CD8-positive, alpha-beta memory T cell (primary cell): ENCODE data around the gene LPAR5. TPM values are rescaled to one million over a fixed set of nuclear protein-coding genes. Genes with fewer than 3 reads are reported as not detected.
A peak's percentile ranks its signal among the peaks of the same experiment; 100 is the strongest.

ENCODE experiments used
- CTCF ChIA-PET: fragments of 350-600 bp; sonication (Branson Sonifier 250); formaldehyde crosslinking; loops from one replicate; lab custom pipeline; 2021; ENCODE audit warnings: antibody characterized with exemption; lab: Charles Lee
- POLR2A ChIA-PET: fragments of 350-600 bp; sonication (Branson Sonifier 250); formaldehyde crosslinking; loops from one replicate; lab custom pipeline; 2021; ENCODE audit warnings: antibody characterized with exemption; lab: Charles Lee
- DNase-seq, 5 donors: peaks; one replicate each; pipeline versions ENCODE4 v3.0.0 to v3.0.0-alpha.2; 2020 to 2022; ENCODE audit warnings: mixed read lengths in 1 of 5
- H3K27ac ChIP-seq: one replicate; pipeline ENCODE4 v1.7.0; 2013; ENCODE audit warnings: low read depth, mild to moderate bottlenecking, low read length, moderate library complexity
- H3K27me3 ChIP-seq: 2 replicates; pipeline ENCODE4 v1.7.0; 2013; ENCODE audit warnings: low read length, mild to moderate bottlenecking; ENCODE audit not compliant: insufficient read depth, poor library complexity, severe bottlenecking
- H3K36me3 ChIP-seq: 2 replicates; pipeline ENCODE4 v1.7.0; 2013; ENCODE audit warnings: mild to moderate bottlenecking, low read length, moderate library complexity; ENCODE audit not compliant: insufficient read depth
- H3K4me1 ChIP-seq: 2 replicates; pipeline ENCODE4 v1.7.0; 2013; ENCODE audit warnings: mild to moderate bottlenecking, low read length, moderate library complexity; ENCODE audit not compliant: insufficient read depth
- H3K4me3 ChIP-seq: 2 replicates; pipeline ENCODE4 v1.7.0; 2013; ENCODE audit warnings: mild to moderate bottlenecking, low read length
- H3K9me3 ChIP-seq: 2 replicates; pipeline ENCODE4 v1.7.0; 2013; ENCODE audit warnings: mild to moderate bottlenecking, low read length
- H3K27ac Mint-ChIP-seq, 8 donors: one replicate each; pipeline ENCODE4 v1.8.0; 2020 to 2021; ENCODE audit warnings: mixed read lengths in 8 of 8, mild to moderate bottlenecking in 6 of 8, inconsistent platforms in 3 of 8, moderate library complexity in 3 of 8
- H3K27me3 Mint-ChIP-seq, 2 donors: one replicate each; pipeline ENCODE4 v1.8.0; 2020 to 2021; ENCODE audit warnings: mixed read lengths in 2 of 2, mild to moderate bottlenecking in 1 of 2, moderate library complexity in 1 of 2
- H3K36me3 Mint-ChIP-seq, 3 donors: one replicate each; pipeline ENCODE4 v1.8.0; 2020 to 2021; ENCODE audit warnings: mixed read lengths in 3 of 3, inconsistent platforms in 1 of 3, mild to moderate bottlenecking in 1 of 3
- H3K4me1 Mint-ChIP-seq, 3 donors: one replicate each; pipeline ENCODE4 v1.8.0; 2020 to 2021; ENCODE audit warnings: mixed read lengths in 3 of 3, inconsistent platforms in 1 of 3, mild to moderate bottlenecking in 1 of 3
- H3K4me3 Mint-ChIP-seq, 7 donors: one replicate each; pipeline ENCODE4 v1.8.0; 2020 to 2021; ENCODE audit warnings: mixed read lengths in 7 of 7, mild to moderate bottlenecking in 6 of 7, moderate library complexity in 4 of 7, inconsistent platforms in 2 of 7
- H3K9me3 Mint-ChIP-seq, 5 donors: one replicate each; pipeline ENCODE4 v1.8.0; 2020 to 2022; ENCODE audit warnings: mixed read lengths in 5 of 5, mild to moderate bottlenecking in 3 of 5, moderate library complexity in 2 of 5, inconsistent platforms in 1 of 5
- polyA plus RNA-seq: library from polyadenylated mRNA; unstranded; fragments of 300-500 nt; fragmentation: Illumina TruSeq; gene quantifications from one replicate; pipeline ENCODE4 v1.2.3, GENCODE V29; 2021
- total RNA-seq, 2 experiments: library from RNA; stranded (reverse); gene quantifications; one replicate each; pipeline ENCODE4 v1.2.3, GENCODE V29; 2021

LPAR5 gene
- total and polyA plus RNA-seq, 3 experiments from 2014 or later = 10.6 to 26.5 (median 11.4) TPM

DNA sequence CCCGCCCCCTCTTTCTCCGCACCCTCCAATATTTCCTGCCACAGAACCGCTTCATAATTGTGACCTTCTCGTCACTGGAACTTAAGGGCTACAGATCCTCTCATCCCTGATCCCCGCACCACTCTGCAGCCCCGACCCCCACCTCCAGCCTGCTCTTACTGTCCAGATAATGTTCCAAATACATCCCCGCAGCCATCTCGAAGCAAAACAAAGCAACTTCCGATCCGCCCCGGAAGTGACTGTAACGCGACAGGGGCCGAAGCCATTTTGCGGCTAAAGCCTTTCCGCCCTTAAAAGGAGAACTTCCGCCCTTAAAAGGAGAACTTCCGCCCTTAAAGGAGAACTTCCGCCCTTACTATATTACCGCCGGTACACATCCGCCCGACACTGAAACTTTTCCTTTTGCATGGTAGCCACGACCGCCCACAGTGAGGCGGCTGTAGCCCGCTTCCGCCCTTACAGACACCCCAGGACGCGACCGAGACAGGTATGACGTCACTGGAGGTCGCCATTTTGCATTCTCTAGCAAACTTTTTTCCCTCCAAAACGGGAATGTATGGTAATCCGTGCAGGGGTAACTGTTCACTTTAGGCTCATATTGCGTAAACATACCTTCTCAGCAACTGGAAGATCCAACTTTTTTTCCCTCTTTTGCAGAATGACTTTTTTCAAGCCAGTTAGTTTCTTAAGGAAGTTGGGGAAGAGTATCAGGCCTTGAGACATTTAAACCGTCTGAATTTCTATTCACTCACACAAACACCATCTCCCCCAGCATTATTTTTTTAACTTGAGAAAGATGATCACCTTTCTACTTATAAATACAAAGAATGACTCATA is 27.4 kb upstream of the LPAR5 start, which contains the start of gene ING4:
TSS of gene ING4 (minus strand) at position 214 of the 837 bp plus-strand sequence. CDS start at position 196, 18 bp downstream.
- peak within 1 kb of the TSS; percentile 88 to 99 (median 98) for H3K27ac Mint-ChIP-seq
- H3K27me3 ChIP-seq = no peaks in the 10 kb centered on the region
- peaks cover 12% of the 10 kb centered on the region for H3K36me3 ChIP-seq
- no peaks in the 10 kb centered on the region for H3K9me3 ChIP-seq
- peak; percentile 91 to 99 (median 97) for DNase-seq
- ChIA-PET POLR2A (interaction anchor here (1.1 kb wide), 1 partner anchor 26 kb away, joined by 16 read pairs; the partner anchor contains the start of gene ZNF384), CTCF (interaction anchor here (1.1 to 1.8 kb wide), 2 partner anchors 26 to 43 kb away, joined by 3 to 8 read pairs; partner anchors contain the start of gene ZNF384)
- peak within 1 kb of the TSS; percentile 83 for H3K27ac ChIP-seq
- peaks cover 4 to 36% (median 16%) of the 10 kb centered on the region in 3 donors for H3K36me3 Mint-ChIP-seq
- no peaks in the 10 kb centered on the region for H3K27me3 Mint-ChIP-seq
- H3K4me1 ChIP-seq = peaks cover 20% of the 10 kb centered on the region
- peaks cover 27 to 42% (median 34%) of the 10 kb centered on the region in 3 donors for H3K4me1 Mint-ChIP-seq
- H3K4me3 Mint-ChIP-seq = peak within 1 kb of the TSS; percentile 90 to 98 (median 95)
- H3K4me3 ChIP-seq = peak within 1 kb of the TSS; percentile 76
- H3K9me3 Mint-ChIP-seq = no peaks in the 10 kb centered on the region

DNA sequence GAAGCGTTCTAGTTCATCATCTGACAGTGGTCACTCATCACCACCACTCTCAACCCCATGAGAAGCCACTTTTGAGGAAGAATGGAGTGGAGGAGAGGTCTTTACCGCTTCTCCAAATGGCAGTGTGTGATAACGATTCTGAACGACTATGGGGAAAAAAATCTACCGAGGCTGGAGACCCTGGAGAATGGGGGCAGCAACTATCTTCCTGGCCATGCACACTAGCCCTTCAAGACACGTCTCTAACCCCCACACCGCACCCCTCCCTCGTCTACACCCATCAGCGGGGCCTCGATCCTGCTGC is 26.8 kb upstream of the LPAR5 start:
- H3K27me3 Mint-ChIP-seq = no peaks in the 10 kb centered on the region
- H3K4me3 ChIP-seq = peak overlapping the region; percentile 76

DNA sequence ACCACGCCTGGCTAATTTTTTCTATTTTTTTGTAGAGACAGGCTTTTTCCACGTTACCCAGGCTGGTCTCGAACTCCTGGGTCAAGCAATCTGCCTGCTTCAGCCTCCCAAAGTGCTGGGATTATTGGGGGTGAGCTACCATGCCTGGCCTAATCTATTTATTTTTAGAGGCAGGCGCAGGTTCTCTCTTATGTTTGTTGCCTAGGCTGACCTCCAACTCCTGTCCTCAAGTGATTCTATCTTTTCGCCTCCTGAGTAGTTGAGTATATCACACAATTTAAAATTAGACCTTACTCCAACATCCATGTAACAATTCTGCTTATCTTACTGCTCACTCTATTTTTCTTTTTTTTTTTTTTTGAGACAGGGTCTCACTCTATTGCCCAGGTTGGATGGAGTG is 18.2 kb upstream of the LPAR5 start:
- Histone ChIP-seq H3K36me3 (peaks cover 47% of the 10 kb centered on the region), H3K4me3 (no peak overlapping the region), H3K27me3 (no peaks in the 10 kb centered on the region), H3K27ac (no peak overlapping the region), H3K4me1 (no peaks in the 10 kb centered on the region), H3K9me3 (no peaks in the 10 kb centered on the region)
- POLR2A ChIA-PET = no interaction called here
- Mint-ChIP-seq H3K27ac (peak overlapping the region in 3 of 8 donors; percentile 60 to 95 (median 73)), H3K4me1 (peaks cover 10 to 14% (median 11%) of the 10 kb centered on the region in 3 donors), H3K9me3 (no peaks in the 10 kb centered on the region), H3K4me3 (no peak overlapping the region), H3K36me3 (peaks cover 5 to 82% (median 18%) of the 10 kb centered on the region in 3 donors), H3K27me3 (no peaks in the 10 kb centered on the region)
- CTCF ChIA-PET = no interaction called here
- DNase-seq = no peak

More for the DNA sequence above, 26.8 kb upstream of the LPAR5 start:
- no peak for DNase-seq
- no peaks in the 10 kb centered on the region for H3K27me3 ChIP-seq
- ChIA-PET CTCF (no interaction called here), POLR2A (no interaction called here)
- peaks cover 8% of the 10 kb centered on the region for H3K36me3 ChIP-seq
- peak overlapping the region; percentile 88 to 99 (median 98) for H3K27ac Mint-ChIP-seq
- H3K27ac ChIP-seq = peak overlapping the region; percentile 83
- H3K4me1 Mint-ChIP-seq = peaks cover 28 to 44% (median 36%) of the 10 kb centered on the region in 3 donors
- no peaks in the 10 kb centered on the region for H3K9me3 ChIP-seq
- H3K4me3 Mint-ChIP-seq = peak overlapping the region; percentile 90 to 98 (median 95)
- peaks cover 20% of the 10 kb centered on the region for H3K4me1 ChIP-seq
- peaks cover 0 to 32% (median 13%) of the 10 kb centered on the region in 3 donors for H3K36me3 Mint-ChIP-seq
- no peaks in the 10 kb centered on the region for H3K9me3 Mint-ChIP-seq

DNA sequence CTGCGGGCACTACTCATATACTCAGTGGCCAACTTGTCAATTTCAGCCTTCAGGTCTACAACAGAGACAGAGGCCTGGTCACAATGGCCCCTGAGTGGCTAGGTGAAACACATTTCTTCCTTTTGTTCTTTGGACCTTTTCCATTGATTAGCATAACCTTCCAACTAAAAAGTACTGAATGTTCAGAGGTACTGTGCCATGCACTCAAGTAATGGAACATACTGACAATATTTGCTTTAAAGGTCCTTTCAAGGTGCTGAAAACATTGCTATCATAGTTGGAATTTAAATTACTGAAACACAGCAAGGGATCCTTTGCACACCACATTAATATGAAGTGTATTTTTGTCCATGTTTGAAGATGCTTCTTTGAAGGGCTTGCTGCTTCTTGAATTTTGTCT is 17.6 kb upstream of the LPAR5 start:
- peaks cover 48% of the 10 kb centered on the region for H3K36me3 ChIP-seq
- no peaks in the 10 kb centered on the region for H3K27me3 ChIP-seq
- Mint-ChIP-seq H3K4me3 (no peak overlapping the region), H3K27me3 (no peaks in the 10 kb centered on the region), H3K36me3 (peaks cover 5 to 77% (median 14%) of the 10 kb centered on the region in 3 donors), H3K27ac (peak overlapping the region in 1 of 8 donors; percentile 33), H3K9me3 (no peaks in the 10 kb centered on the region), H3K4me1 (peaks cover 4 to 8% (median 6%) of the 10 kb centered on the region in 3 donors)
- DNase-seq = no peak
- H3K27ac ChIP-seq = no peak overlapping the region
- ChIA-PET CTCF (no interaction called here), POLR2A (no interaction called here)
- H3K4me1 ChIP-seq = no peaks in the 10 kb centered on the region
- H3K4me3 ChIP-seq = no peak overlapping the region
- H3K9me3 ChIP-seq = no peaks in the 10 kb centered on the region

DNA sequence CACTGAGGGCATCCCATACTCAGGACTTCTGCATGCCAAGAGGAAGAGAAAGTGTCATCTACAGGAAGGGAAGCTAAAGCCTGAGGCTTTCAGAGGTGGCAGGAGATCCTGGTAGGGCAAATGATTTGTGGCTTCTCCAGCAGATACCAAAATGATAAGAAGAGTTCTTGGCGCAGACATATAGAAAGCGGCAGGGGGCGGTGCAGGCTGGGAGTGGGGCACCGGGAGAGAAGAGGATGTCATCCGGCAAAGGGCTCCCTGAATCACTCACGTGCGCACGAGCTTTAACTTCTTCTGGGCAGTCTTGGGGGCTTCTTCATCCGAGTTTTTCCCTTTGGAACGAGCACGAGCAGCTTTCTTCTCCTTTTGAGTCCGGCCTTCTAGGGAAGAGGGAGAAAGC is 16.6 kb upstream of the LPAR5 start:
- CTCF ChIA-PET = interaction anchor here (0.6 kb wide), 1 partner anchor 46 kb away, joined by 3 read pairs; no protein-coding TSS in a partner anchor
- Mint-ChIP-seq H3K4me3 (no peak overlapping the region), H3K9me3 (no peaks in the 10 kb centered on the region), H3K27ac (peak overlapping the region in 4 of 8 donors; percentile 37 to 81 (median 50)), H3K4me1 (peaks cover 0 to 4% (median 3%) of the 10 kb centered on the region in 3 donors), H3K36me3 (peaks cover 5 to 78% (median 12%) of the 10 kb centered on the region in 3 donors), H3K27me3 (no peaks in the 10 kb centered on the region)
- DNase-seq = no peak
- Histone ChIP-seq H3K27me3 (no peaks in the 10 kb centered on the region), H3K36me3 (peaks cover 53% of the 10 kb centered on the region), H3K27ac (no peak overlapping the region), H3K4me3 (no peak overlapping the region), H3K9me3 (no peaks in the 10 kb centered on the region), H3K4me1 (no peaks in the 10 kb centered on the region)
- POLR2A ChIA-PET = no interaction called here

DNA sequence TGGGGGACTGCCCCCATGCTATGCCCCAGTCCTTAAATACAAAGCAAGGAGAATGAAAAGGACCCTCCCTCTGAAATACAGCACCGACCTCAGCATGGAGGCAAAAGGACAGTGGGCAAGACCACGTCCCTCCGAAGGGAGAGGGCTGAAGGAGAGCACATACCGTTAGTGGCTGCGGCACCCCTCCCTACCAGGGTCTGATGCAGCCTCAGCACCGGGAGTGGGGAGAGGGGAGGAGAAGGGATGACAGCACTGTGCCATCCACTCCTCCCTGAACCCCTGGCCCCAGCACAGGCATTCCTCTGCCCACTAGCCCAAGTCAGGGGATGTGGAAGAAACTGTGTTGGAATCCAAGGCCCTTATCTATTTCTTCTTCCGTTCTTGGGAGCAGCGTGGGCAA is 15.1 kb upstream of the LPAR5 start:
- peaks cover 43% of the 10 kb centered on the region for H3K36me3 ChIP-seq
- no peaks in the 10 kb centered on the region for H3K27me3 ChIP-seq
- H3K9me3 Mint-ChIP-seq = no peaks in the 10 kb centered on the region
- H3K36me3 Mint-ChIP-seq = peaks cover 5 to 68% (median 13%) of the 10 kb centered on the region in 3 donors
- peak overlapping the region in 1 of 8 donors; percentile 23 for H3K27ac Mint-ChIP-seq
- H3K4me1 ChIP-seq = no peaks in the 10 kb centered on the region
- H3K9me3 ChIP-seq = no peaks in the 10 kb centered on the region
- no peak overlapping the region for H3K4me3 ChIP-seq
- no peaks in the 10 kb centered on the region for H3K27me3 Mint-ChIP-seq
- POLR2A ChIA-PET = no interaction called here
- no peak for DNase-seq
- no peak overlapping the region for H3K27ac ChIP-seq
- H3K4me3 Mint-ChIP-seq = no peak overlapping the region
- CTCF ChIA-PET = no interaction called here
- H3K4me1 Mint-ChIP-seq = peaks cover 9 to 12% (median 11%) of the 10 kb centered on the region in 3 donors

DNA sequence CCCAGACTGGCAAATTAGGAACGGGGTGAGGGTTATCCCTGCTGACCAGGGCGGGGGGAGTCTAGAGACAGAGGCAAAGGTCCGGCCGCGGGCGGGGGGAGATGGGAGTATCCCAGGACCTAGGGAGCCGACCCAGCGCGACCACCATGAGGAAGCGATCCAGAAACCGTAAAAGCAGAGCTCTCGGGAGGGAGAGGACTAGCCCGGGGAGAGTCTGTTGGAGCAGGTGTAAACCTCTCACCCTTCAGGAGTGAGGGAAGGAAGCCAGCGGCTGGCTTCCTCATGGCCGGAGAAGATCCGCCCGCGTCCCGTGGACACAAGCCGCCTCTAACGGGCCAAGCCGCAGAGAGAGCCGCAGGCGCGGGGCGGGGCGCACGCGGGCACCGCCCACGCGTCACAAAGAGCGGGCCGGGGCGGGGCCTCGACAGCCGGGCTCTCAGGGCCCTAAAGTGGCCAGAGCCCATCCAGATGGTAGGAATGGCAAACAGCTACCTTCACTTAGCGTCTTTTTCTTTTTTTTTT is 11.4 kb upstream of the LPAR5 start, which contains the start of gene ACRBP:
TSS of gene ACRBP (minus strand) at position 350 of the 522 bp plus-strand sequence. CDS start at position 284, 66 bp downstream.
- Mint-ChIP-seq H3K4me1 (peaks cover 9 to 12% (median 11%) of the 10 kb centered on the region in 3 donors), H3K36me3 (peaks cover 13 to 47% (median 23%) of the 10 kb centered on the region in 3 donors), H3K9me3 (peaks cover 0 to 10% (median 5%) of the 10 kb centered on the region in 5 donors), H3K27me3 (no peaks in the 10 kb centered on the region), H3K4me3 (peak within 1 kb of the TSS in 5 of 7 donors; percentile 12 to 44 (median 34)), H3K27ac (peak within 1 kb of the TSS in 3 of 8 donors; percentile 37 to 60 (median 46))
- Histone ChIP-seq H3K27ac (no peak within 1 kb of the TSS), H3K9me3 (no peaks in the 10 kb centered on the region), H3K4me1 (no peaks in the 10 kb centered on the region), H3K36me3 (peaks cover 22% of the 10 kb centered on the region), H3K27me3 (no peaks in the 10 kb centered on the region), H3K4me3 (no peak within 1 kb of the TSS)
- POLR2A ChIA-PET = no interaction called here
- DNase-seq = no peak
- CTCF ChIA-PET = no interaction called here
